Fibroblast of mammary gland (primary cell): ENCODE data around the gene RBM45.
A peak's percentile ranks its signal among the peaks of the same experiment; 100 is the strongest.

Source experiments
- DNase-seq: peaks from one replicate; pipeline ENCODE4 v3.0.0-alpha.2; 2010; ENCODE audit warnings: low read depth
- H3K4me3 ChIP-seq: 2 replicates; pipeline ENCODE4 v1.5.1; 2011; ENCODE audit warnings: low read depth, mild to moderate bottlenecking, low read length, moderate library complexity; ENCODE audit not compliant: control insufficient read depth
- TF ChIP-seq, protein P1 (sequence below): conservative IDR thresholded peaks from 2 replicates; pipeline ENCODE4 v1.5.1; 2011; ENCODE audit warnings: low read depth, low read length, inconsistent platforms; ENCODE audit not compliant: control insufficient read depth, insufficient read depth

Gene RBM45

DNA sequence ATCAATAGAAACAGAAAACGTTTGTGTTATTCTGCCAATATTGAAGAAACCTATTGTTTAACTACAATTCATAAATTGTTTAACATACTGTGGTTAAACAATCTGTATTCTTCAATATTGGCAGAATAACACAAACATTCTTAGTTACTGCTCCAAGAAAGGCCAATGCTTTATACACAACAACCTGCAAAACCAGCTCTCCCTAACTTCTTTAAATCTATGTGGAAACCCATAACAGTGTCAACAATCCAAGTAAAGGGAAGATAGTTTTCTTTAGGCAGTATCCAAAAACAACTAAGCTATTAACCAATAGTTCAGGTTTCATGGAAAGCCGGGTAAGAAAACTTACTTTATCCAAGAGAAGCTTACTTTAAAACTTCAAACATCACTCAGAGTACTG, 6.2 kb upstream of the RBM45 start:
- TF ChIP-seq, protein P1, sequence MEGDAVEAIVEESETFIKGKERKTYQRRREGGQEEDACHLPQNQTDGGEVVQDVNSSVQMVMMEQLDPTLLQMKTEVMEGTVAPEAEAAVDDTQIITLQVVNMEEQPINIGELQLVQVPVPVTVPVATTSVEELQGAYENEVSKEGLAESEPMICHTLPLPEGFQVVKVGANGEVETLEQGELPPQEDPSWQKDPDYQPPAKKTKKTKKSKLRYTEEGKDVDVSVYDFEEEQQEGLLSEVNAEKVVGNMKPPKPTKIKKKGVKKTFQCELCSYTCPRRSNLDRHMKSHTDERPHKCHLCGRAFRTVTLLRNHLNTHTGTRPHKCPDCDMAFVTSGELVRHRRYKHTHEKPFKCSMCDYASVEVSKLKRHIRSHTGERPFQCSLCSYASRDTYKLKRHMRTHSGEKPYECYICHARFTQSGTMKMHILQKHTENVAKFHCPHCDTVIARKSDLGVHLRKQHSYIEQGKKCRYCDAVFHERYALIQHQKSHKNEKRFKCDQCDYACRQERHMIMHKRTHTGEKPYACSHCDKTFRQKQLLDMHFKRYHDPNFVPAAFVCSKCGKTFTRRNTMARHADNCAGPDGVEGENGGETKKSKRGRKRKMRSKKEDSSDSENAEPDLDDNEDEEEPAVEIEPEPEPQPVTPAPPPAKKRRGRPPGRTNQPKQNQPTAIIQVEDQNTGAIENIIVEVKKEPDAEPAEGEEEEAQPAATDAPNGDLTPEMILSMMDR = no peak
- no peak overlapping the region for H3K4me3 ChIP-seq
- DNase-seq = no peak

DNA sequence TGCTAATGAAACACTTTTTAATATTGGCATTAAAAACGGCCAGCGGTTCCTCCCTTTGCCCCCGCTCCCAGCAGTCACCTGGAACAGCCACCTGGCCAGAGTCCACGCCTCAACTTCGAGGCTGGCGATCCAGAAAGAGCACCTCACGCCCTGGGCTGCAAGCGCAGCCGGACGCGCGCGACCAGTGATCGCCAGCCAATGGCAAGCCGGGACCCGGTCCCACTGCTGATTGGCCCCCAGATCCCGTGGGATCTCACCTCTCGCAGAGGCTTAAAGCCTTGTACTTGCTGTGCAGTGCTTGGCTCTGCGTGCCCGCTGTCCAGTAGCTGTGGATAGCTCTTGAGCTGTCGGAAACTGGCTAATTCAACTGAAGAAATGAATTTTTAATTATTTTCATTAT, 4.1 kb upstream of the RBM45 start:
- H3K4me3 ChIP-seq = no peak overlapping the region
- TF ChIP-seq, protein P1 = no peak
- DNase-seq = no peak

DNA sequence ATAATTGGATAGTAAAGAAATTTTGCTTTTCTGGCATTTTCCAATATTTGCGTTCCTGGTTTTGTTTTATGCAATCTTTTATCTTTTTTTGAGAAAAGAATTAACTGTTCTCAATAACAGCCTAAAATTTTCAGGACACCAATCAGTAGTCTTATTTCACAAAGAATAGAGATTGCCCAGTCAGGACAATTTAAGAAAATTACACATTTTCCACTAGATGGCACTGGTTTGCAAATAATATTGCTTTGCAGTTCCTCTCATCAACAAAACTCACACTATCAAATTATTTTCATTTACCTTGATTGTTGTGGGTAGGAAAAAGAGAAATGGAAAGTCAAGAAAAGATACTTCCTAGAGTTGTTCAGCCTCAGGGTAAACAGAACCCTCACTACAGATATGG, 2.4 kb upstream of the RBM45 start:
- TF ChIP-seq, protein P1 = peak; percentile 58
- DNase-seq = peak; percentile 58
- H3K4me3 ChIP-seq = no peak overlapping the region

DNA sequence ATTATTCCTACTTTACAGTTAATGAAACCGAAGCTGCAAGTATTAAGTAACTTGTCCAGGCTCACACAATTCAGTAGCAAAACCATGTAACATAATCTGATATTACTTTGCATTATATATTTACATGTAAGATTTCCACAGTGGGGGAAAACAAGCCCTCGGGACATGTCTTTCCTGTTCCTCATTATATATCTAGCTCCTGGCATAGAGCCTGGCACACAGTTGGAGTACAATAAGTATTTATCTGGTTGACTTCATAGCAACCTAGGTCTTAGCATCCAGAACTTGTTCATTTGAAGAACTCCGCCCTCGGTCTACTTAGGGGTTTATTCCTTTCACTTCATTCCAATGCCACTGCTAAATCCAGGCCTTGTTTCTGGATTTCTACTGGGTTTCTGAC, 1.6 kb upstream of the RBM45 start:
- no peak overlapping the region for H3K4me3 ChIP-seq
- TF ChIP-seq, protein P1 = no peak
- DNase-seq = no peak

DNA sequence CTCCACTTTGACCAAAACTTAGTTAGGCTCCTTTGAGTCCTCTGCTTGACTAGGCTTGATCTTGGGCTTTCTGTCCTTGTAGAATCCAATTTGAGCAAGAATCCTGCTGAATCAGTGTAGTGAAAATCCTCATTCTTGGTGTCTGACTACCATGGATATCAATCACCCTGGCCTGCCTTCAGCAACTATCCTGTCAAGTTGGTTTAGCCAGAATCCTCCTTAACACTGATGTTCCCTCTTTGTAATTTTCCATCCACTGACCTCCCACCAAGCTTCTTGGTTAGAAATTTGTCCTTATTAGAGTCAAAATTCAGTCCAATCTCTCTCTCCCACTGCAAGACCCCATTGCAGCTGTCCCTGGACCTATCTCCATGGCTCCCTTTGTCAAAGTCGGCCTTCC, 494 bp upstream of the RBM45 start:
- no peak overlapping the region for H3K4me3 ChIP-seq
- TF ChIP-seq, protein P1 = no peak
- DNase-seq = no peak

DNA sequence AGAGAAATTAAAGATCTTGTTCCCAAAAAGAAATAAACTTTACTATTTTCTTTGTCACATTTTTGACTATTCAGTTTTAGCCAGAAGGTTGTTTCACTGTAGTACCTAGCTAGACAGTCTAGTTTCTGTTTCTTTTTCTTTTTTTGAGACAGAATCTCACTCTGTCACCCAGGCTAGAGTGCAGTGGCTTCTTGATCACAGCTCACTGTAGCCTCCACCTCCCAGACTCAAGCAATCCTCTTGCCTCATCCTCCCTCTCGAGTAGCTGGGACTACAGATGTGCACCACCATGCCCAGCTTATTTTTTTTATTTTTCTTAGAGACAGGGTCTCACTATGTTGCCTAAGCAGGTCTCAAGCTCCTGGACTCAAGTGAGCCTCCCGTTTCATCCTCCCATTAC, 2.2 kb downstream of the RBM45 start:
- no peak overlapping the region for H3K4me3 ChIP-seq
- TF ChIP-seq, protein P1 = no peak
- DNase-seq = no peak

DNA sequence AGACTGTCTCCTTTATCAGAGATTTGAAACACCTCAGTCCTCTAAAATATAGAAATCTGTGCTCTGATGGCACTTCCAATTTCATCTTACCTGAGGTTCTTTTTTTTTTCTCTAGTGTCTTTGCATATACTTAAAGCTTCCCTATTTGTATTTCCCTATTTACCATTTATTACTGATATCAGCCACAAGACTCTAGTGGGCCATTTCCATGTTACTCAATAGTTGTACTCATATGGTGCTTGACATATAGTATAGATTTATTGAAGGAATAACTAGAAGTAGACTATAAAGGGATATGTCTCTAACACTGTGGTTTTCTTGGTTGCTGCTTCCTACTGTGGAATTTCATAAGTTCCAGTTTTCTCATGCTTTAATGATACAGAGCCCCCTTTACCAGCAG, 3.0 kb downstream of the RBM45 start:
- DNase-seq = no peak
- TF ChIP-seq, protein P1 = no peak
- no peak overlapping the region for H3K4me3 ChIP-seq
